ENCODE results near the gene HES5.

Gene HES5

GRCh38 chr1:2498648-2499047, 31.4 kb downstream of the HES5 start:
- no peak for DNase-seq

- DNase-seq, result no peak
Observed at GRCh38 chr1:2497891-2498290, 32.2 kb downstream of the HES5 start.

- no peak for DNase-seq
Observed at GRCh38 chr1:2496746-2497145, 33.3 kb downstream of the HES5 start.

GRCh38 chr1:2496087-2496622, 33.9 kb downstream of the HES5 start:
- no peak for DNase-seq

GRCh38 chr1:2495546-2495945, 34.5 kb downstream of the HES5 start:
- DNase-seq, result no peak

GRCh38 chr1:2495026-2495425, 35.0 kb downstream of the HES5 start:
- DNase-seq, result no peak

- DNase-seq, result no peak
Observed at GRCh38 chr1:2494323-2494693, 35.8 kb downstream of the HES5 start.

GRCh38 chr1:2493691-2494322, 36.3 kb downstream of the HES5 start:
- DNase-seq, result no peak

- no peak for DNase-seq
Observed at GRCh38 chr1:2493218-2493617, 36.8 kb downstream of the HES5 start.

- no peak for DNase-seq
Observed at GRCh38 chr1:2492091-2492490, 38.0 kb downstream of the HES5 start.

- no peak for DNase-seq
Observed at GRCh38 chr1:2489615-2490014, 40.4 kb downstream of the HES5 start.

- DNase-seq, result no peak
Observed at GRCh38 chr1:2488688-2489087, 41.4 kb downstream of the HES5 start.

- DNase-seq, result no peak
Observed at GRCh38 chr1:2486558-2486957, 43.5 kb downstream of the HES5 start.

GRCh38 chr1:2486041-2486440, 44.0 kb downstream of the HES5 start:
- no peak for DNase-seq

GRCh38 chr1:2483970-2484369, 46.1 kb downstream of the HES5 start:
- DNase-seq, result no peak

GRCh38 chr1:2483026-2483425, 47.0 kb downstream of the HES5 start:
- no peak for DNase-seq

GRCh38 chr1:2482588-2482987, 47.5 kb downstream of the HES5 start:
- DNase-seq, result no peak

- DNase-seq, result no peak
Observed at GRCh38 chr1:2481885-2482284, 48.2 kb downstream of the HES5 start.

- DNase-seq, result no peak
Observed at GRCh38 chr1:2480986-2481364, 49.1 kb downstream of the HES5 start.

GRCh38 chr1:2480236-2480985, 49.7 kb downstream of the HES5 start:
- no peak for DNase-seq

- no peak for DNase-seq
Observed at GRCh38 chr1:2479618-2480017, 50.4 kb downstream of the HES5 start.

- no peak for DNase-seq
Observed at GRCh38 chr1:2479186-2479585, 50.9 kb downstream of the HES5 start.
